ENCODE data around the gene HS3ST6. TPM values are rescaled to one million over a fixed set of nuclear protein-coding genes. Genes with fewer than 3 reads are reported as not detected.
A peak's percentile ranks its signal among the peaks of the same experiment; 100 is the strongest.

The HS3ST6 gene
- total and polyA plus RNA-seq, 2 of the 13 experiments (the other 11 are each of a cell fraction or from before 2014, with no cell fraction given) = not detected

GRCh38 chr16:1942810-1943726, 24.9 kb upstream of the HS3ST6 start, which contains the start of gene MSRB1 (continued):
- peak; percentile 40; the same call in 1 of the 2 replicates for TF ChIP-seq ZBTB33 (CRISPR knock-in tag; IDR thresholded peaks at IDR 0.05)
- TF ChIP-seq SRSF1 (optimal IDR thresholded peaks at IDR 0.05; ENCODE audit: low read depth, low read length) = peak; percentile 73
- 0 out of 2 replicates have a peak, but pooled peaks have one; percentile 46 for TF ChIP-seq ZNF576 (CRISPR knock-in tag; IDR thresholded peaks at IDR 0.05)
- TF ChIP-seq RNF219 (CRISPR knock-in tag; IDR thresholded peaks at IDR 0.05) = no peak
- TF ChIP-seq ATF6 (CRISPR knock-in tag; conservative IDR thresholded peaks at IDR 0.05) = no peak
- TF ChIP-seq ZNF607 (CRISPR knock-in tag; IDR thresholded peaks at IDR 0.05; ENCODE audit: borderline replicate concordance) = peak; percentile 68; the same call in 1 of the 2 replicates
- no peak for TF ChIP-seq ZNF780A (CRISPR knock-in tag; IDR thresholded peaks at IDR 0.05)
- TF ChIP-seq ZNF343 (CRISPR knock-in tag; IDR thresholded peaks at IDR 0.05) = peak; percentile 76
- TF ChIP-seq ZNF563 (CRISPR knock-in tag; IDR thresholded peaks at IDR 0.05) = peak; percentile 43
- no peak for TF ChIP-seq ZBTB21 (CRISPR knock-in tag; IDR thresholded peaks at IDR 0.05)
- TF ChIP-seq PTBP1 (IDR thresholded peaks at IDR 0.05; ENCODE audit: low read depth, low read length, poor library complexity, severe bottlenecking) = no peak
- no peak for TF ChIP-seq KDM1A (CRISPR knock-in tag; IDR thresholded peaks at IDR 0.05)
- TF ChIP-seq NFYB (CRISPR knock-in tag; IDR thresholded peaks at IDR 0.05) = peak; percentile 84
- TF ChIP-seq CSRNP2 (CRISPR knock-in tag; conservative IDR thresholded peaks at IDR 0.05; ENCODE audit: low read depth) = no peak
- no peak for TF ChIP-seq TRIM22 (IDR thresholded peaks at IDR 0.05)
- peak; percentile 52; the same call in 1 of the 2 replicates for TF ChIP-seq ZNF317 (CRISPR knock-in tag; IDR thresholded peaks at IDR 0.05)
- no peak for TF ChIP-seq CCDC6 (CRISPR knock-in tag; IDR thresholded peaks at IDR 0.05)
- no peak for TF ChIP-seq TP53 (CRISPR knock-in tag; conservative IDR thresholded peaks at IDR 0.05)
- TF ChIP-seq ZNF564 (CRISPR knock-in tag; IDR thresholded peaks at IDR 0.05) = 0 out of 2 replicates have a peak, but pooled peaks have one; percentile 20
